Endothelial cell of umbilical vein (primary cell): ENCODE data around the gene HSPB6. TPM values are rescaled to one million over a fixed set of nuclear protein-coding genes. Genes with fewer than 3 reads are reported as not detected.

ENCODE experiments used
- BruUV-seq: library from RNA; stranded (reverse); fragments of 400-500 nt; replicated peaks from 2 replicates; lab custom pipeline; 2021; lab: Mats Ljungman, UMichigan
- CTCF ChIA-PET: fragments of 300-600, 350-600 bp; sonication (Branson Sonifier 250); formaldehyde crosslinking; loops from one replicate; lab custom pipeline; 2021; ENCODE audit warnings: antibody characterized with exemption, inconsistent platforms; lab: Charles Lee
- POLR2A ChIA-PET: fragments of 300-600, 350-600 bp; sonication (Branson Sonifier 250); formaldehyde crosslinking; loops from one replicate; lab custom pipeline; 2021; ENCODE audit warnings: antibody characterized with exemption, inconsistent platforms; lab: Charles Lee
- DNase-seq: peaks from one replicate; pipeline ENCODE4 v3.0.0-alpha.2; 2011; ENCODE audit warnings: low read depth, low spot score
- FAIRE-seq: peaks from 2 replicates; lab custom pipeline; 2011; peaks lifted over from hg19 to GRCh38; lab: Jason Lieb, UNC
- H2AFZ ChIP-seq: 2 replicates; pipeline ENCODE4 v1.6.0; 2012; ENCODE audit warnings: low read depth, low read length, control low read depth, inconsistent platforms
- H3K27ac ChIP-seq: 2 replicates; pipeline ENCODE4 v1.5.1; 2011; ENCODE audit warnings: low read depth, mild to moderate bottlenecking, control low read depth, low read length, moderate library complexity; ENCODE audit not compliant: insufficient read depth
- H3K27me3 ChIP-seq, 2 experiments: 2 replicates each; pipeline versions ENCODE4 v1.6.0 to v1.6.1; 2011; ENCODE audit warnings: low read length in 2 of 2, mixed read lengths in 1 of 2; ENCODE audit not compliant: control insufficient read depth in 2 of 2, insufficient read depth in 2 of 2
- H3K36me3 ChIP-seq, 2 experiments: 2 replicates in 1 of 2; 3 replicates in 1 of 2; pipeline ENCODE4 v1.5.1; 2011; ENCODE audit warnings: low read length in 2 of 2, mild to moderate bottlenecking in 1 of 2, moderate library complexity in 1 of 2; ENCODE audit not compliant: control insufficient read depth in 2 of 2, insufficient read depth in 2 of 2; ENCODE audit errors: extremely low read depth in 1 of 2
- H3K4me1 ChIP-seq: 3 replicates; pipeline ENCODE4 v1.5.1; 2011; ENCODE audit warnings: mild to moderate bottlenecking, low read length; ENCODE audit not compliant: control insufficient read depth, insufficient read depth; ENCODE audit errors: extremely low read depth
- H3K4me2 ChIP-seq: 2 replicates; pipeline ENCODE4 v1.6.1; 2011; ENCODE audit warnings: low read length, control low read depth, mixed read lengths; ENCODE audit not compliant: insufficient read depth
- H3K4me3 ChIP-seq, 3 experiments: fragments of 200-600 bp in 1 of 3; sonication (generic), shearing (Covaris generic) in 1 of 3; replicated peaks in 1 of 3; 2 replicates each; pipeline ENCODE4 v1.5.1; 2011 to 2016; ENCODE audit warnings: control low read depth in 3 of 3, low read length in 3 of 3, mild to moderate bottlenecking in 2 of 3, inconsistent platforms in 1 of 3, low read depth in 1 of 3, moderate library complexity in 1 of 3; ENCODE audit not compliant: insufficient read depth in 1 of 3
- H3K79me2 ChIP-seq: 2 replicates; pipeline ENCODE4 v1.6.0; 2012; ENCODE audit warnings: low read length, inconsistent platforms; ENCODE audit not compliant: control insufficient read depth, insufficient read depth
- H3K9ac ChIP-seq: replicated peaks from 2 replicates; pipeline ENCODE3; 2011; ENCODE audit warnings: low read length, control low read depth; ENCODE audit not compliant: insufficient read depth; ENCODE audit errors: extremely low read depth
- H3K9me1 ChIP-seq: replicated peaks from 3 replicates; pipeline ENCODE4 v1.6.0; 2011; ENCODE audit warnings: mild to moderate bottlenecking, low read length; ENCODE audit not compliant: control insufficient read depth, insufficient read depth; ENCODE audit errors: extremely low read depth
- H3K9me3 ChIP-seq: replicated peaks from 2 replicates; pipeline ENCODE4 v1.5.1; 2012; ENCODE audit warnings: low read length, inconsistent platforms; ENCODE audit not compliant: control insufficient read depth, insufficient read depth
- H4K20me1 ChIP-seq: replicated peaks from 2 replicates; pipeline ENCODE3; 2011; ENCODE audit warnings: mild to moderate bottlenecking, low read length; ENCODE audit not compliant: control insufficient read depth, insufficient read depth; ENCODE audit errors: extremely low read depth
- EZH2 ChIP-seq: IDR thresholded peaks from 2 replicates; pipeline ENCODE4 v1.6.1; 2012; ENCODE audit warnings: borderline replicate concordance, low read depth, mild to moderate bottlenecking, moderate library complexity, low read length, inconsistent platforms; ENCODE audit not compliant: severe bottlenecking
- FOS ChIP-seq: IDR thresholded peaks from 2 replicates; pipeline ENCODE4 v1.6.1; 2011; ENCODE audit warnings: mild to moderate bottlenecking, low read length, moderate library complexity, borderline replicate concordance; ENCODE audit not compliant: insufficient read depth
- GATA2 ChIP-seq: IDR thresholded peaks from 2 replicates; pipeline ENCODE4 v1.7.0; 2011; ENCODE audit warnings: low read depth, mild to moderate bottlenecking, moderate library complexity, mixed read lengths, low read length; ENCODE audit not compliant: insufficient read length, insufficient read depth
- JUN ChIP-seq: IDR thresholded peaks from 2 replicates; pipeline ENCODE4 v1.6.1; 2011; ENCODE audit warnings: borderline replicate concordance, low read depth; ENCODE audit not compliant: insufficient read length, insufficient read depth
- MAX ChIP-seq: IDR thresholded peaks from 2 replicates; pipeline ENCODE4 v1.6.1; 2011; ENCODE audit not compliant: insufficient read depth, insufficient read length
- MYC ChIP-seq: IDR thresholded peaks from one replicate; pipeline ENCODE4 v1.6.1; 2011; ENCODE audit warnings: mild to moderate bottlenecking, low read depth, low read length
- POLR2A ChIP-seq: IDR thresholded peaks from 2 replicates; pipeline ENCODE4 v1.6.1; 2012; ENCODE audit warnings: low read depth, mild to moderate bottlenecking, control low read depth, low read length
- POLR2AphosphoS5 ChIP-seq: IDR thresholded peaks from 2 replicates; pipeline ENCODE4 v1.6.1; 2012; ENCODE audit warnings: low read depth, mild to moderate bottlenecking, control low read depth, low read length, moderate library complexity; ENCODE audit not compliant: insufficient read depth
- dilution Hi-C: fragments of 300-500 bp; cut with MboI; formaldehyde crosslinking; loops from one replicate; pipeline ENCODE4 v1.15.0; 2019; ENCODE audit warnings: low sequenced_read_pairs; ENCODE audit not compliant: extremely low pct_ligation_motif_present
- intact Hi-C: fragments of 100-400 bp; cut with micrococcal nuclease; formaldehyde crosslinking; loops from one replicate; pipeline ENCODE4 v1.10.0; 2022
- polyA plus RNA-seq, 4 experiments: library from polyadenylated mRNA; depleted of rRNA in 3 of 4; stranded (reverse) in 3 of 4; unstranded in 1 of 4; fragments of >200 nt; gene quantifications; 2 replicates each; pipeline versions ENCODE4 v1.2.1 to v1.2.3, GENCODE V29; 2011 to 2012; ENCODE audit warnings: missing spikeins in 1 of 4
- total RNA-seq: library from RNA; stranded (reverse); gene quantifications from 2 replicates; pipeline ENCODE4 v1.2.3, GENCODE V29; 2021
- TF ChIP-seq, protein P1 (sequence below), 2 donors: IDR thresholded peaks; 1 replicate in 1 of 2; 2 replicates in 1 of 2; pipeline ENCODE4 v1.5.1; 2011; ENCODE audit warnings: low read length in 2 of 2, mild to moderate bottlenecking in 2 of 2, moderate library complexity in 2 of 2, control low read depth in 1 of 2, inconsistent platforms in 1 of 2, low read depth in 1 of 2; ENCODE audit not compliant: insufficient read depth in 1 of 2; ENCODE audit errors: extremely low read depth in 1 of 2

HSPB6 gene
- total and polyA plus RNA-seq, 2 donors (not counting 3 experiments of a cell fraction or from before 2014, with no cell fraction given) = 3.4 to 6.2 TPM

GRCh38 chr19:35746087-35746462 lies 10.8 kb downstream of the HSPB6 start:
- dilution Hi-C loops (no loop called here), intact Hi-C loops (no loop called here)
- H2AFZ ChIP-seq = no peak overlapping the region
- ChIA-PET CTCF (interaction anchor here (1.0 to 1.9 kb wide), 3 partner anchors 10 to 28 kb away, joined by 3 to 7 read pairs (median 3); partner anchors contain the start of genes HSPB6 and KMT2B), POLR2A (interaction anchor here (0.7 to 0.8 kb wide), 2 partner anchors 17 to 185 kb away, joined by 4 to 7 read pairs; no protein-coding TSS in a partner anchor)
- H3K79me2 ChIP-seq = peaks cover 22% of the 10 kb centered on the region
- peaks cover 20% of the 10 kb centered on the region for H3K4me1 ChIP-seq
- H3K9ac ChIP-seq = peak overlapping the region; percentile 82
- H3K27me3 ChIP-seq = no peaks in the 10 kb centered on the region
- no peaks in the 10 kb centered on the region for H4K20me1 ChIP-seq
- DNase-seq (no peak), FAIRE-seq (no peak)
- H3K36me3 ChIP-seq = no peaks in the 10 kb centered on the region
- H3K4me2 ChIP-seq = peak overlapping the region; percentile 87
- H3K4me3 ChIP-seq = peak overlapping the region; percentile 56 to 87 (median 73)
- H3K9me3 ChIP-seq = no peaks in the 10 kb centered on the region
- TF ChIP-seq EZH2 = no peak
- TF ChIP-seq GATA2 = no peak
- TF ChIP-seq POLR2A = no peak
- TF ChIP-seq JUN = no peak
- no peak for TF ChIP-seq FOS
- TF ChIP-seq POLR2AphosphoS5 = no peak
- TF ChIP-seq MAX = no peak
- TF ChIP-seq, protein P1, sequence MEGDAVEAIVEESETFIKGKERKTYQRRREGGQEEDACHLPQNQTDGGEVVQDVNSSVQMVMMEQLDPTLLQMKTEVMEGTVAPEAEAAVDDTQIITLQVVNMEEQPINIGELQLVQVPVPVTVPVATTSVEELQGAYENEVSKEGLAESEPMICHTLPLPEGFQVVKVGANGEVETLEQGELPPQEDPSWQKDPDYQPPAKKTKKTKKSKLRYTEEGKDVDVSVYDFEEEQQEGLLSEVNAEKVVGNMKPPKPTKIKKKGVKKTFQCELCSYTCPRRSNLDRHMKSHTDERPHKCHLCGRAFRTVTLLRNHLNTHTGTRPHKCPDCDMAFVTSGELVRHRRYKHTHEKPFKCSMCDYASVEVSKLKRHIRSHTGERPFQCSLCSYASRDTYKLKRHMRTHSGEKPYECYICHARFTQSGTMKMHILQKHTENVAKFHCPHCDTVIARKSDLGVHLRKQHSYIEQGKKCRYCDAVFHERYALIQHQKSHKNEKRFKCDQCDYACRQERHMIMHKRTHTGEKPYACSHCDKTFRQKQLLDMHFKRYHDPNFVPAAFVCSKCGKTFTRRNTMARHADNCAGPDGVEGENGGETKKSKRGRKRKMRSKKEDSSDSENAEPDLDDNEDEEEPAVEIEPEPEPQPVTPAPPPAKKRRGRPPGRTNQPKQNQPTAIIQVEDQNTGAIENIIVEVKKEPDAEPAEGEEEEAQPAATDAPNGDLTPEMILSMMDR (IDR thresholded peaks at IDR 0.05; ENCODE audit: extremely low read depth in 1 of 2, insufficient read depth in 1 of 2, low read depth in 1 of 2, low read length in 2 of 2) = no peak
- TF ChIP-seq MYC = no peak
- peak overlapping the region; percentile 88 for H3K27ac ChIP-seq
- no peaks in the 10 kb centered on the region for H3K9me1 ChIP-seq
- BruUV-seq = no TSS peak
